ENCODE measurements around the gene UVSSA. TPM values are rescaled to one million over a fixed set of nuclear protein-coding genes. Genes with fewer than 3 reads are reported as not detected.
A peak's percentile ranks its signal among the peaks of the same experiment; 100 is the strongest.
"Not testable (repeated sequence)": the region's sequence is repeated elsewhere in the genome, so short reads cannot be mapped to it uniquely, and the experiment has no call there.

UVSSA gene
- total and polyA plus RNA-seq, 5 experiments from 2014 or later: 1.9 to 39.5 (median 6.2) TPM

DNA sequence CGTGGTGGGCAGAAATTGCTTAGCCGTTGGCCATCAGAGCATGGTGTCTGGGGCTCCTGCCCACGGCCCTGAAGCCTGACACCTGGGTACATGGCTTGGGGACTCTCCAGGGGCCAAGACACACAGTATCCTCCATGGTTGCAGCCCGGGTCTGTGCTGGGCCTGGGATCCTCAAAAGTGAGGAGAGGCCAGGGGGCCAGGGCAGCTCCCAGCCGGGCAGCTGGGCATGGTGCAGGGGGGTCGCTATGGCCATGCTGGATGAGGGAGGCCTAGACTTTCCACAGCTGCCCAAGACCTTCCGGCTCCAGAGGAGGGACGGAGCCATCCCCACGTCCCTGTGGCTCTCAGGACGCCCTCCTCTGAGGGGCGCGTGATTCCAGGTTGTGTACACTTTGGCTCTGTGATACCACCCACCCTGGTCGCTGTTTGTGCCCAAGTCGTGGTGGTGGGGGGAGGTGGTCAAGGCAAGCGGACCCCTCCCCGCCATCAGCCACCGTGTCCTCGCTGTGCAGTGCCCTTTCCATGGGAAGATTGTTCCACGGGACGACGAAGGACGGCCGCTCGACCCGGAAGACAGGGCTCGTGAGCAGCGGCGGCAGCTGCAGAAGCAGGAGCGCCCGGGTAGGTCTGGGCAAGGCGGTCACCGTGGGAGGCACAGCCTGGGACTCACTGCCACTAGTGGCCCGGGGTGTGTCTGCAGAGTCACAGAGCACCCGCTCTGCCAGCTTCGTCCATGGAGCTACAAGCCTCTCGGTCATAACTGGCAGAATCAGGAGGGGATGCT lies 33.6 kb downstream of the UVSSA start:
- POLR2A ChIA-PET: interaction anchor here (0.6 kb wide), 1 partner anchor 540 kb away, joined by 3 read pairs; no protein-coding TSS in a partner anchor
- no peak overlapping the region for H3K4me3 Mint-ChIP-seq
- no peaks in the 10 kb centered on the region for H3K4me1 Mint-ChIP-seq
- no peaks in the 10 kb centered on the region for H3K9me3 Mint-ChIP-seq
- H3K27me3 Mint-ChIP-seq: no peaks in the 10 kb centered on the region
- no peak for ATAC-seq
- H3K27ac Mint-ChIP-seq: no peak overlapping the region
- peak in 1 of 10 donors; percentile 53 for DNase-seq
- H3K36me3 Mint-ChIP-seq: peaks cover 0 to 7% (median 2%) of the 10 kb centered on the region in 3 donors

DNA sequence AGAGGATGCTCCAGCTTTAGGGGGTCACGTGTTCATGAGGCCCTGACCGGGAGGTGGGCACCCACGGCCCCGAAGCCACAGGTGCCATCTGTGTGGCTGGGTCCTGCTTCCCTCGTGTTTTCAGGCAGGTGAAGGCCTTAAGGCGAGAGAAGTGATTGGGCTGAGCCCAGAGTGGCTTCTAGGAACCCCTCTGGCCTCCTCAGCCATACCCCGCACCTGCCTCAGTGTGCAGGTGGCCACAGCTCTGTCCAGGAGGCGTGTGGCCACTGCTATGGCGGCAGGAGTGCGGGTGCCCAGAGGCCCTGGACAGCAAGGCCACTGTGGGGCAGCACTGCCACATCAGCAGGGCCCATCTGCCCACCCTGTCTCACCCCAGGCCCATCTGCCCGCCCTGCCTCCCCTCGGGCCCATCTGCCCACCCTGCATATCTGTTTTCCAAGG lies 34.2 kb downstream of the UVSSA start:
- POLR2A ChIA-PET: no interaction called here
- H3K36me3 Mint-ChIP-seq: peaks cover under 1 to 9% (median 6%) of the 10 kb centered on the region in 3 donors
- DNase-seq: peak in 1 of 10 donors; percentile 34
- no peak for ATAC-seq
- H3K27ac Mint-ChIP-seq: no peak overlapping the region
- no peak overlapping the region for H3K4me3 Mint-ChIP-seq
- no peaks in the 10 kb centered on the region for H3K4me1 Mint-ChIP-seq
- H3K27me3 Mint-ChIP-seq: no peaks in the 10 kb centered on the region
- no peaks in the 10 kb centered on the region for H3K9me3 Mint-ChIP-seq

DNA sequence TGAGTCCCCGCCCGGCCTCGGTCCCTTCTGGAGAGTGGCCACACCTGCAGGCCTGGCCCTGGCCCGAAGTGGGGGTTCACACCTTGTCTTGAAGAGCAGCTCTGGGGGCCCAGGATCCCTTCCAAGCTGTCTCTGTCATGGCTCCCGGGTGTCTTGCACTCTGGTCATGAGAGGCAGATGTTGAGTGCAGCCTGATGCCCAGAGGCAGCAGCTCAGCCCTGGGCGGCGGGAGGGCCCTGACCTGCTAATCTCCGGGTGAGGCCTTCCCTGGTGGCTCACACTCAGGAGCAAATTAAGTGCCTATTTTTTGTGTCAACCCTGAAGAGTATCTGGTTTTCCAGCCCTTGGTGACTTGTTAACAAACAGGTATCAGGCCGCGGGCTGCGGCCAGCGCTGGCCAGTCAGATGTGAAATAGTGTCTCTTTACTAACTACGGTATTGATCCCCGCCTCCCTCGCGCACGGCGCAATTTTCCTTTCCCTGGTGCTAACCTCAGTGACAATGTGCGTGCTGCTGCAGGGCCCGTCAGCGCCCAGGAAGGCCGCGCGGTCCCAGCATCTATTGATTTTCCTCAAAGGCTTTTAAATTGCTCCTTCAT lies 35.0 kb downstream of the UVSSA start:
- DNase-seq: peak in 1 of 10 donors; percentile 49
- Mint-ChIP-seq H3K4me3 (no peak overlapping the region), H3K9me3 (no peaks in the 10 kb centered on the region), H3K36me3 (peaks cover 5 to 16% (median 13%) of the 10 kb centered on the region in 3 donors), H3K27ac (no peak overlapping the region), H3K27me3 (no peaks in the 10 kb centered on the region), H3K4me1 (no peaks in the 10 kb centered on the region)
- ATAC-seq: no peak
- POLR2A ChIA-PET: no interaction called here

DNA sequence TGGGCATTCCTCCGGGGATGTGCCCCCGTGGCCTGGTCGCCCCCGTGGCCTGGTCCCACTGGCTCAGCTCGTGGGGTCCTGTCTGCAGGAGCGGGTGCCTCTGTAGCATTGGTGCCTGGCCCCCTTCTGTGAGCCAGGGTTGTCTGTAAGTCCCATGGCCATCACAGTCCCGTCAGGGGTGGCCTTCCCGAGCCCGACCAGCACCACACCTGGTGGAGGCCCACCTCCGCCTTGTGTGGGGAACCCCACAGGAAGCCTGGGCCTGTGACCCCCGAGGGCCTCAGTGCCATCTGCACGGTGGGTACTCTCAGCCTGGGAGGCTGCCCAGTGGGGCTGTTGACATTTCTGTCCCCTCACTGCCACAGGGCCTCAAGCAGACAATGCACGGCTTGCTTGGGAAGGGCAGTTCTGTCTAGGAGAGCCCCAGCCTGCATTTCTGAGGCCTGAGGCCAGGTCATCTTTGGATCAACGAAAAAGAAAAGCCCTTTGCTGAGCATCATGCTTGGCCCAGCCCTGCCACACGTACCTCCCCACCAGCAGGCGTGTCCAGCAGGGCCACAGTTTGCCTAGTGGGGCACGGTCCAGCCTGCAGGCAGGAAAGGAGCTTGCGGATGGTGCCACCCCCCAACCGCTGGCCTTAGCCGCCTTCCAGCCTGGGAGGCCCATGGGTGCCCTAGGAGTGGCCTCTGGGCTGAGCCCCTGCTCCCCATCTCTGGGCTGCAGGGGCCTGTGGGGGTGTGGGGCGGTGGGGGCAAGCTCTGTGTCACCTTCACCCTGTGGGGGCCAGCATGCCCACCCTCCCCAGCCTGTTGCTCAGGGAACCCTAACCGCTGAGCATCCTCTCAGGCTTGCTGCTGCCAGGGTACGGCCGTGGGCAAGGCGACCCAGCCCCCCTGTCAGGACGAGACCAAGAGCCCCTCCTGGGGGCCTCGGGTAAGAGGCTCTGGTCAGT lies 36.0 kb downstream of the UVSSA start:
- no peak overlapping the region for H3K4me3 Mint-ChIP-seq
- H3K36me3 Mint-ChIP-seq: peaks cover 12 to 25% (median 21%) of the 10 kb centered on the region in 3 donors
- no peak for ATAC-seq
- POLR2A ChIA-PET: no interaction called here
- H3K27me3 Mint-ChIP-seq: no peaks in the 10 kb centered on the region
- H3K4me1 Mint-ChIP-seq: no peaks in the 10 kb centered on the region
- DNase-seq: peak in 1 of 10 donors; percentile 45
- peaks cover 0 to 8% (median 0%) of the 10 kb centered on the region in 9 donors for H3K9me3 Mint-ChIP-seq
- no peak overlapping the region for H3K27ac Mint-ChIP-seq

DNA sequence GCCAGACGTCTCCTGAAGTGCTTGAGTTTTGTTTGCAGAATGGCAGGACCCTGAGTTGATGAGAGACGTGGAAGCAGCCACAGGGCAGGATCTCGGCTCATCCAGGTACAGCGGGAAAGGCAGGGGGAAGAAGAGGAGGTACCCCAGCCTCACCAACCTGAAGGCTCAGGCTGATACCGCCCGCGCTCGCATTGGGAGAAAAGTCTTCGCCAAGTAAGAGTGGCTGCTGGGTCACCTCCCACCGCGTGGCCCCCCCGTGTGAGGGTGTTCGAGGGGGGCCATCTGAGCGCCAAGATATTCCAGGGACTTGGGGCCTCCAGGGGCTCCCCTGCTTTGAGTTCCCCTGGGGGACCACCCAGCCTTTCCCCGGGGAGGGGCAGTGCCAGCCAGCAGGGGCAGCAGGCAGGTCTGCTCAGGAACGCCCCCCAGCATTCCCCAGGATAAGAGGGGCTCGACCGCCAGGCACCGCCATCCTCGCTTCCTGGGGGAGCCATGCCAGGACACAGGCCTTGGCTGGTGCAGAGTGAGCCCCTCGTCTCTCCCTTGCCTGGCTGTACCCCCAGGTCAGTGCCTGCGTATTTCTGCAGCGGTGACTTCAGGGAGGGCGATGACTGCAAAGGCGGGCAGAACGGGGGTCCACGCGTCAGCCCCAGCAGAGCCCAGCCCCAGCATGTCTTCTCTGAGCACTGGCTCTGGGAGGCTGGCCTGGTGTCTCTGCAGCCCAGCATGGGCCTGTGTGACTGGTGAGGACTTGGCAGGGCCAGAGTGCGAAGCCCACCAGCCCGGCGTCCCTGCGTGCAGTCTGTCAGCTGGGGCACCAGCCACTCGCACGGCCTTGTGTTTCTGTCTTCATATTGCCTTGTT lies 37.0 kb downstream of the UVSSA start:
- DNase-seq (peak in 1 of 10 donors; percentile 46), ATAC-seq (no peak)
- peaks cover 21 to 32% (median 30%) of the 10 kb centered on the region in 3 donors for H3K36me3 Mint-ChIP-seq
- no peaks in the 10 kb centered on the region for H3K27me3 Mint-ChIP-seq
- no peaks in the 10 kb centered on the region for H3K4me1 Mint-ChIP-seq
- no peak overlapping the region for H3K27ac Mint-ChIP-seq
- no peak overlapping the region for H3K4me3 Mint-ChIP-seq
- POLR2A ChIA-PET: no interaction called here
- H3K9me3 Mint-ChIP-seq: peaks cover 0 to 16% (median 9%) of the 10 kb centered on the region in 9 donors

DNA sequence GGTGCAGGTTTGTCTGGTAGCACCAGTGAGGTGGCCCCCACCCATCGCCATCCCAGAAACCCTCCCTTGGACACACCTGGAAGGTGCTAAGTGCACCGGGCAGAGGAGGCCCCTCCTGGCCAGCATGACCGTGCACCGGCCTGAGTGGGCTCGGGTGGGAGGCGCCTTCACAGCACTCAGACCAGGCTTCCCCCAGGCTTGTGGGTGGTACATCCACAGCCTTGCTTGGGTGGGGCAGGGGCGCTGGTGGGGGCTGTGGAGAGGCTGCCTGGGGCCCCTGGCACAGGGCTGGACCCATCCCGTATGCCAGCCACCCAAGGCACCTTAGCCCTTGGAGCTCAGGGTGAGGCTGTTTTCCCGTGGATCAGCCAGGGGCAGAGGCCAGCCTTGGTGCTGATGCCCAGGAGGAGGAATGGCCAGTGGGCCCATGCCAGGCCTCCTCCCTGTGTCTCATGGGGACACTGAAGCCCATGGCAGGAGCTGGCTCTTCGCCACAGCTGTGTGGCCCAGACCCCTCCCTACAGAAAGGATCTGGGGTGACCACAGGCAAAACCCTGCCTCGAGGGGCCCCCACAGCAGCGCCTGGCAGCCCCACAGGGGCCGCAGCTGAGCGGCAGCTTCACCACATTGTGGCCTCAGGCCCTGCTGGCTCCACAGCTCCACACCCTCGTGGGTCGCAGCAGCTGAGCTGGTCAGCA lies 37.8 kb downstream of the UVSSA start:
- Mint-ChIP-seq H3K27ac (no peak overlapping the region), H3K4me1 (no peaks in the 10 kb centered on the region), H3K9me3 (peaks cover 0 to 23% (median 15%) of the 10 kb centered on the region in 9 donors), H3K4me3 (no peak overlapping the region), H3K27me3 (no peaks in the 10 kb centered on the region), H3K36me3 (peaks cover 27 to 39% (median 37%) of the 10 kb centered on the region in 3 donors)
- ATAC-seq (no peak), DNase-seq (peak in 1 of 10 donors; percentile 45)
- POLR2A ChIA-PET: no interaction called here

DNA sequence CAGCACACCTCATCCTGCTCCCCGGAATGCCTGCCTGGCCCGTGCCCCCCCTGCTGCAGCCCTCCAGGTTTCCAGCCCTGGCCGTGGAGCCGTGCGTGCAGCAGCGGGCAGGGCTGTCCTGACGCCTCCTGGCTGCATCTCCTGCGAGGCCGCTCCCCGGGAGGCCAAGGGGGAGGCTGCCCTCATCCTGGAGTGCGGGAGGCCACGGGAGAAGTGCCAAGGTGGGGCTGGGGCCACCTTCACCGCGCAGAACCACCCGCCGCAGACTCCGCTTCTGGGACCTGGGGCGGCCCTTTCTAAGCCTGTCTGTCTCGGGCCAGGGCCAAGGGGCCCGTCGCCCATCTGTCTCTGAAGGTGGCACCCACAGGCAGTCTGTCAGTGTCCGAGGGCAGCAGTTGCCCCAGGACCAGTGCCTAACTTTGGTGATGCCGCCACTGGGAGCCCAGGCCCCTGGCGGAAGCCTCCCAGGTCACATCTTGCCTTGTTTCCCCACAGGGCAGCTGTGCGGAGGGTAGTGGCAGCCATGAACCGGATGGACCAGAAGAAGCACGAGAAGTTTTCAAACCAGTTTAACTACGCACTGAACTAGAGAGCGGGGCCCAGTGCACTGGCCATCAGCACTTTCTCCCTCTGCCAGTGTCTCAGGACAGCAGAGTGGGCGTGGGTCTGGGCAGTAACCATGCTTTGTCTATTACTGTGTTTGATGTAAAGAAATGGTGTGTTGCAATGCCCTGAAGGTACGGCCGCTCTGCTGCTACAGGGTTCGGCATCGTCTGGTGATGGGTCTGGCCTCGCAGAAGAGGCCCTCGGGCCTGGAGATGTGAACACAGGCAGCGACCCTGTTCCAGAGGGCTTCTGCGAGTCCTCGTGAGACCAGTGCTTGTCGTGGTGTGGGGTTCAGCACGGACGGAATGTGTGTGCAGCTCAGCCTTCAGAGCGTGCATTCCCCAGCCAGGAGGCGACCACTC lies 38.6 kb downstream of the UVSSA start:
- DNase-seq (peak in 1 of 10 donors; percentile 36), ATAC-seq (no peak)
- POLR2A ChIA-PET: no interaction called here
- Mint-ChIP-seq H3K4me1 (no peaks in the 10 kb centered on the region), H3K27ac (no peak overlapping the region), H3K27me3 (no peaks in the 10 kb centered on the region), H3K36me3 (peaks cover 30 to 41% (median 40%) of the 10 kb centered on the region in 3 donors), H3K9me3 (peaks cover 0 to 26% (median 16%) of the 10 kb centered on the region in 9 donors), H3K4me3 (no peak overlapping the region)

DNA sequence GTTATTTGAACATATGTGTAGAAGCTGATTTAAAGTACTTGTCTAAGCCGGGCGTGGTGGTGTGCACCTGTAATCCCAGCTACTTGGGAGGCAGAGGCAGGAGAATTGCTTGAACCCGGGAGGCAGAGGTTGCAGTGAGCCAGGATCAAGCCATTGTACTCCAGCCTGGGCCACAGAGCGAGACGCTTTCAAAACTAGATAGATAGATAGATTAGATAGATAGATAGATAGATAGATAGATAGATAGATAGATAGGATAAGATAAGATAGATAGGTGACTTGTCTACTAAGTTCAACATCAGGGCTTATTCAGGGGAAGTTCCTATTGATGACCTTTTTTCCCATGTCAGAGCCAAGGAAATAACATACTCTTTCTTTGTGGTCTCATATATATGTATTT lies 46.4 kb downstream of the UVSSA start:
- H3K27ac Mint-ChIP-seq, DNase-seq, H3K4me1 Mint-ChIP-seq, POLR2A ChIA-PET, H3K4me3 Mint-ChIP-seq, ATAC-seq, H3K27me3 Mint-ChIP-seq: not testable (repeated sequence)
- H3K36me3 Mint-ChIP-seq: peaks cover 17 to 23% (median 22%) of the 10 kb centered on the region in 3 donors
- H3K9me3 Mint-ChIP-seq: peaks cover 0 to 27% (median 16%) of the 10 kb centered on the region in 9 donors

DNA sequence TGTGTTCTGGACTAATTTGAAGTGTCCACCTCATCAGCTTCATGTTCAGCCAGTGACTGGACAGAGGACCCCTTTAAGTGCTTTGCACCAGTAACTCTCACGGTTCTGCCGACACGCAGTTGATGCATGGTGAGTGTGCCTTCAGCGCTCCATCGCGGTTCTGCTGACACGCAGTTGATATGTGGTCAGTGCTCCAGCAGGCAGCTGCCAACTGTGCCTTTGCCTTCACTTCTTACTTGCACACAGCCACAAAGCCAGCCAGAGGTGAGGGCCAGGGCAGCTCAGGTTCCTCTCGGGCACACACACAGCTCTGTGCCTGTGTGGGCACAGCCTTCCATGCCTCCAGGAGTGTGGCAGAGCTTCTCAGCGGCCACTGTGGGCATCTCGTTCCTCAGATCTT lies 46.9 kb downstream of the UVSSA start:
- Mint-ChIP-seq H3K4me1 (peaks cover 0 to 3% (median 0%) of the 10 kb centered on the region in 4 donors), H3K36me3 (peaks cover 12 to 18% (median 17%) of the 10 kb centered on the region in 3 donors), H3K27ac (peak overlapping the region in 1 of 10 donors; percentile 53), H3K9me3 (peaks cover 0 to 26% (median 11%) of the 10 kb centered on the region in 9 donors), H3K4me3 (no peak overlapping the region), H3K27me3 (peaks cover 0 to 4% (median 0%) of the 10 kb centered on the region in 5 donors)
- DNase-seq: no peak
- POLR2A ChIA-PET: no interaction called here
- ATAC-seq: no peak

DNA sequence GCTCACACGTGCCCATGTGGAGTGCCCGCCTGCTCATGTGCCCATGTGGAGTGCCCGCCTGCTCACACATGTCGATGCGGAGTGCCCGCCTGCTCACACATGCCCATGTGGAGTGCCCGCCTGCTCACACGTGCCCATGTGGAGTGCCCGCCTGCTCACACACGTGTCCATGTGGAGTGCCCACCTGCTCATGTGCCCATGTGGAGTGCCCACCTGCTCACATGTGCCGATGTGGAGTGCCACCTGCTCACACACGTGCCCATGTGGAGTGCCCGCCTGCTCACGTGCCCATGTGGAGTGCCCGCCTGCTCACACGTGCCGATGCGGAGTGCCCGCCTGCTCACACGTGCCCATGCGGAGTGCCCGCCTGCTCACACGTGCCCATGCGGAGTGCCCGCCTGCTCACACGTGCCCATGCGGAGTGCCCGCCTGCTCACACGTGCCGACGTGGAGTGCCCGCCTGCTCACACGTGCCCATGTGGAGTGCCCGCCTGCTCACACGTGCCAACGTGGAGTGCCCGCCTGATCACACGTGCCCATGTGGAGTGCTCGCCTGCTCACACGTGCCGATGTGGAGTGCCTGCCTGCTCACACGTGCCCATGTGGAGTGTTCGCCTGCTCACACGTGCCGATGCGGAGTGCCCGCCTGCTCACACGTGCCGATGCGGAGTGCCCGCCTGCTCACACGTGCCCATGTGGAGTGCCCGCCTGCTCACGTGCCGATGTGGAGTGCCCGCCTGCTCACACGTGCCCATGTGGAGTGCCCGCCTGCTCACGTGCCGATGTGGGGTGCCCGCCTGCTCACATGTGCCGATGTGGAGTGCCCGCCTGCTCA lies 47.8 kb downstream of the UVSSA start:
- H3K4me1 Mint-ChIP-seq, H3K27me3 Mint-ChIP-seq, H3K4me3 Mint-ChIP-seq, ATAC-seq, POLR2A ChIA-PET: not testable (repeated sequence)
- peak overlapping the region in 1 of 10 donors; percentile 53 for H3K27ac Mint-ChIP-seq
- H3K36me3 Mint-ChIP-seq: peaks cover 5 to 11% (median 11%) of the 10 kb centered on the region in 3 donors
- H3K9me3 Mint-ChIP-seq: peaks cover 0 to 20% (median 3%) of the 10 kb centered on the region in 9 donors
- peak in 1 of 10 donors; percentile 14 for DNase-seq

Data from naive thymus-derived CD8-positive, alpha-beta T cell (primary cell).